ENCODE measurements around the gene RIPOR1.

Gene RIPOR1

DNA sequence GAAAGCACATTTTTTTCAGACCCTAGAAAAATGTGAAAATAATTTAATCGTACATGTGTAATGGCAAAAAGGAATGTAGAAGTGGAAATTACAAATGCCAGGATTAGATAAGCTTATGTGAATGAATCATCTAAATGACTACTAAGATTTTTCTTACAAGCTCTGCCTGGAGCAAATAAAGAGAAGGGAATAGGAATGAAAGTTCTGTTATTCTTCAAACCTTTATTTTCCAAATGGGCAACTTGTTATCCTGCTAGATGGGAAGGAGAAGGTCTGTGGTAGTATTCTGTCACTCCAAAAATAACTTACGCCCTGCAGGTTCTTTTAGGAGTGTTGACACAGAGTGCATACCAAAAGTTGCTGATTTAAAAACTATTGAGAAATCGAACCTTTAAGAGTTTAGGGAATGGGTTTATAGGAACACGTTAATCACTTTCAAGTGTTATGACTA is 43.4 kb downstream of the RIPOR1 start:
- TF ChIP-seq, protein P1, sequence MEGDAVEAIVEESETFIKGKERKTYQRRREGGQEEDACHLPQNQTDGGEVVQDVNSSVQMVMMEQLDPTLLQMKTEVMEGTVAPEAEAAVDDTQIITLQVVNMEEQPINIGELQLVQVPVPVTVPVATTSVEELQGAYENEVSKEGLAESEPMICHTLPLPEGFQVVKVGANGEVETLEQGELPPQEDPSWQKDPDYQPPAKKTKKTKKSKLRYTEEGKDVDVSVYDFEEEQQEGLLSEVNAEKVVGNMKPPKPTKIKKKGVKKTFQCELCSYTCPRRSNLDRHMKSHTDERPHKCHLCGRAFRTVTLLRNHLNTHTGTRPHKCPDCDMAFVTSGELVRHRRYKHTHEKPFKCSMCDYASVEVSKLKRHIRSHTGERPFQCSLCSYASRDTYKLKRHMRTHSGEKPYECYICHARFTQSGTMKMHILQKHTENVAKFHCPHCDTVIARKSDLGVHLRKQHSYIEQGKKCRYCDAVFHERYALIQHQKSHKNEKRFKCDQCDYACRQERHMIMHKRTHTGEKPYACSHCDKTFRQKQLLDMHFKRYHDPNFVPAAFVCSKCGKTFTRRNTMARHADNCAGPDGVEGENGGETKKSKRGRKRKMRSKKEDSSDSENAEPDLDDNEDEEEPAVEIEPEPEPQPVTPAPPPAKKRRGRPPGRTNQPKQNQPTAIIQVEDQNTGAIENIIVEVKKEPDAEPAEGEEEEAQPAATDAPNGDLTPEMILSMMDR (IDR thresholded peaks at IDR 0.05): no peak
- Histone ChIP-seq H3K4me1 (no peaks in the 10 kb centered on the region), H2AFZ (no peak overlapping the region), H3K79me2 (peaks cover 67% of the 10 kb centered on the region), H3K36me3 (ENCODE audit: control insufficient read depth, insufficient read depth, low read length) (no peaks in the 10 kb centered on the region), H3K27ac (no peak overlapping the region), H3K4me2 (ENCODE audit: low read length) (no peak overlapping the region), H3K27me3 (ENCODE audit: control insufficient read depth, insufficient read depth, low read length) (no peaks in the 10 kb centered on the region), H3K9ac (no peak overlapping the region), H3K4me3 (ENCODE audit: low read depth, low read length) (no peak overlapping the region), H3K9me3 (ENCODE audit: control insufficient read depth, low read length) (no peaks in the 10 kb centered on the region)

DNA sequence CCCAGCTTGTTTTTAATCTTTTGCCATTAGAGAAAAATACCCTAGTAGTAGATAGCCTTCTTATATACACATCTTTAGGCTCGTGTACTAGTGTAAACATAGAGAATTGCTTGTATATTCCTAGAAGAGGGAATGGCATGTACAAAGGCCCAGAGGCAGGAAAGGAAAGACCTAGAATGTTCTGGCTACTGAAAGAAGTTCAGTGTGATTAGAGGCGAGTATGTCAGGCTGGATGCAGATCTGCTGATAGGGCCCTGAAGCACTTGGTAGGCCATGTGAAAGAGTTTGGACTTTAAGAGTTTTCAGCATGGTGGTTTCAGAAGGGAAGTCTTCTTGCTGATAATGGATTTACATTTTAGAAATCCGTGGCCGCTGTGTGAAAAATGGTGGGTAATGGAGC is 51.1 kb downstream of the RIPOR1 start:
- Histone ChIP-seq H3K9me3 (ENCODE audit: control insufficient read depth, low read length) (no peaks in the 10 kb centered on the region), H3K27me3 (ENCODE audit: control insufficient read depth, insufficient read depth, low read length) (no peaks in the 10 kb centered on the region), H3K27ac (no peak overlapping the region), H3K4me3 (ENCODE audit: low read depth, low read length) (no peak overlapping the region), H3K4me2 (ENCODE audit: low read length) (no peak overlapping the region), H2AFZ (no peak overlapping the region), H3K9ac (no peak overlapping the region), H3K4me1 (no peaks in the 10 kb centered on the region), H3K79me2 (peaks cover 63% of the 10 kb centered on the region), H3K36me3 (ENCODE audit: control insufficient read depth, insufficient read depth, low read length) (no peaks in the 10 kb centered on the region)
- TF ChIP-seq, protein P1 (IDR thresholded peaks at IDR 0.05): no peak

DNA sequence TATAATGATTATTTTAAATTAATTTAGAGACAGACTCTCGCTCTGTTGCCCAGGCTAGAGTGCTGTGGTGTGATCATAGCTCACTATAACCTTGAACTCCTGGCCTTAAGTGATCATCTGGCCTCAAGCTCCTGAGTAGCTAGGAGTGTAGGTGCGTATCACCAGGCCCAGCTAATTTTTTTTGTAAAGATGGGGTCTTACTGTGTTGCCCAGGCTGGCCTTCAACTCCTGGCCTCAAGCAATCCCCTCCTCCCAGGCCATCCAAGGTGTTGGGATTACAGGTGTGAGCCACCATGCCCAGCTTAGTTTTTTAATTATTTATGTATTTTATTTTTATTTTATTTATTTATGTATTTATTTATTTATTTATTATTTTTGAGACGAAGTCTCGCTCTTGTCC is 51.6 kb downstream of the RIPOR1 start:
- no peak overlapping the region for H3K9ac ChIP-seq
- TF ChIP-seq, protein P1 (IDR thresholded peaks at IDR 0.05): no peak
- H3K27me3 ChIP-seq (ENCODE audit: control insufficient read depth, insufficient read depth, low read length): no peaks in the 10 kb centered on the region
- no peak overlapping the region for H3K4me3 ChIP-seq (ENCODE audit: low read depth, low read length)
- no peak overlapping the region for H3K27ac ChIP-seq
- H2AFZ ChIP-seq: no peak overlapping the region
- peaks cover 3% of the 10 kb centered on the region for H3K4me1 ChIP-seq
- H3K4me2 ChIP-seq (ENCODE audit: low read length): no peak overlapping the region
- H3K79me2 ChIP-seq: peaks cover 63% of the 10 kb centered on the region
- no peaks in the 10 kb centered on the region for H3K9me3 ChIP-seq (ENCODE audit: control insufficient read depth, low read length)
- no peaks in the 10 kb centered on the region for H3K36me3 ChIP-seq (ENCODE audit: control insufficient read depth, insufficient read depth, low read length)

DNA sequence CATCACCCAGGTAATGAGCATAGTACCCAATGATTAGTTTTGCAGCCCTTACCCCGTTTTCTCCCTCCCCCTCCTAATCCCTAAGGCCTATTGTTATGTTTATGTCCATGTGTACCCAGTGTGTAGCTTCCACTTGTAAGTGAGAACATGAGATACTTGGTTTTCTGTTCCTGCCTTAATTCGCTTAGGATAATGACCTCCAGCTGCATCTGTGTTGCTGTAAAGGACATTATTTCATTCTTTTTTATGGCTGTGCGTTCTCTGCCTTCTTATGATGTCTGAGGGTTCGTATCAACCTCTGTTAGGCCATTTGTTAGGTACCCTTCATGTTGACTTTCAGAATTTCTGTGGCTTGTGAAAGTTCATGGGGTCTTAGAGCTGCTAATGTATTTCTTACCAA is 64.7 kb downstream of the RIPOR1 start:
- H3K4me2 ChIP-seq (ENCODE audit: low read length): no peak overlapping the region
- peaks cover 43% of the 10 kb centered on the region for H3K79me2 ChIP-seq
- H3K27ac ChIP-seq: no peak overlapping the region
- no peaks in the 10 kb centered on the region for H3K27me3 ChIP-seq (ENCODE audit: control insufficient read depth, insufficient read depth, low read length)
- H2AFZ ChIP-seq: no peak overlapping the region
- H3K9me3 ChIP-seq (ENCODE audit: control insufficient read depth, low read length): no peaks in the 10 kb centered on the region
- no peak overlapping the region for H3K4me3 ChIP-seq (ENCODE audit: low read depth, low read length)
- no peaks in the 10 kb centered on the region for H3K36me3 ChIP-seq (ENCODE audit: control insufficient read depth, insufficient read depth, low read length)
- H3K4me1 ChIP-seq: peaks cover 7% of the 10 kb centered on the region
- TF ChIP-seq, protein P1 (IDR thresholded peaks at IDR 0.05): no peak
- H3K9ac ChIP-seq: no peak overlapping the region

DNA sequence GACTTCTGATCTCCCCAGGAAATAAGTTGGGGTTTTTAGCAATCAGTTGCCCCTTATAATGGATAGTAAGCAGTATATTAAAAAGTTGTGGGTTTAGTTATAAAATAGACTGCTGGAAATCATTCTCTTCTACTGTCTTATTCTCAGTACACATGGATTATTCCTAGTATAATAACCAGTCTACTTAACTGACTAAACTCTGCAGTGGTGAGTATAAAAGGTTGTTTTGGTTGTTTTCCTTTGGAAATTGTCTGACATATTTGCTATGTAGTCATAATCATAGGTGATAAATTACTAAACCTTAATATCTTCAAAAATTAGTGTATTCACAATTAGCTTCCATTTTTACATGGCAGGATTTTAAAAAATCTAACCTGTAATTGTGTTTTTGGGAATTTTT is 65.1 kb downstream of the RIPOR1 start:
- Histone ChIP-seq H3K4me3 (ENCODE audit: low read depth, low read length) (no peak overlapping the region), H3K27me3 (ENCODE audit: control insufficient read depth, insufficient read depth, low read length) (no peaks in the 10 kb centered on the region), H3K4me2 (ENCODE audit: low read length) (no peak overlapping the region), H3K4me1 (peaks cover 7% of the 10 kb centered on the region), H3K9me3 (ENCODE audit: control insufficient read depth, low read length) (no peaks in the 10 kb centered on the region), H3K9ac (no peak overlapping the region), H2AFZ (no peak overlapping the region), H3K79me2 (peaks cover 42% of the 10 kb centered on the region), H3K27ac (no peak overlapping the region), H3K36me3 (ENCODE audit: control insufficient read depth, insufficient read depth, low read length) (no peaks in the 10 kb centered on the region)
- TF ChIP-seq, protein P1 (IDR thresholded peaks at IDR 0.05): no peak

Data from parathyroid adenoma (tissue), 2 donors.